Left ventricle myocardium inferior (tissue), 1 donor: ENCODE measurements around the gene LRRFIP2. TPM values are rescaled to one million over a fixed set of nuclear protein-coding genes. Genes with fewer than 3 reads are reported as not detected.
"Not testable (repeated sequence)": the region's sequence is repeated elsewhere in the genome, so short reads cannot be mapped to it uniquely, and the experiment has no call there.

Experiments
- DNase-seq: peaks from one replicate; pipeline ENCODE4 v3.0.0-alpha.2; 2020
- H3K27ac ChIP-seq: fragments of 200-600 bp; replicated peaks from 2 replicates; pipeline ENCODE4 v1.8.0; 2021
- H3K27me3 ChIP-seq: fragments of 200-600 bp; 2 replicates; pipeline ENCODE4 v1.8.0; 2021; ENCODE audit warnings: low read depth
- H3K36me3 ChIP-seq: fragments of 200-600 bp; 2 replicates; pipeline ENCODE4 v1.8.0; 2021
- H3K4me1 ChIP-seq: fragments of 200-600 bp; 2 replicates; pipeline ENCODE4 v1.8.0; 2021
- H3K4me3 ChIP-seq: fragments of 200-600 bp; 2 replicates; pipeline ENCODE4 v1.8.0; 2021; ENCODE audit warnings: mild to moderate bottlenecking, moderate library complexity
- H3K9me3 ChIP-seq: fragments of 200-600 bp; replicated peaks from 2 replicates; pipeline ENCODE4 v1.8.0; 2021
- intact Hi-C: fragments of 100-400 bp; cut with micrococcal nuclease; formaldehyde crosslinking; loops from one replicate; pipeline ENCODE4 v1.11.0; 2022
- total RNA-seq: library from RNA; stranded (reverse); fragmentation: NEBNext Ultra II Directional; extraction: Animal tissue kit (Norgen Biotek cat#: 25700); gene quantifications from one replicate; pipeline ENCODE4 v1.2.1, GENCODE V29; 2021
- TF ChIP-seq, protein P1 (sequence below): fragments of 200-600 bp; IDR thresholded peaks from 2 replicates; pipeline ENCODE4 v1.8.0; 2021; ENCODE audit warnings: antibody characterized with exemption, mild to moderate bottlenecking, borderline replicate concordance
- donor health status: DM: no; HTN: yes; CAD: no; lungs with severe emphysema.

Gene LRRFIP2
- total RNA-seq, 1 donor from 2014 or later, result 155 TPM

DNA sequence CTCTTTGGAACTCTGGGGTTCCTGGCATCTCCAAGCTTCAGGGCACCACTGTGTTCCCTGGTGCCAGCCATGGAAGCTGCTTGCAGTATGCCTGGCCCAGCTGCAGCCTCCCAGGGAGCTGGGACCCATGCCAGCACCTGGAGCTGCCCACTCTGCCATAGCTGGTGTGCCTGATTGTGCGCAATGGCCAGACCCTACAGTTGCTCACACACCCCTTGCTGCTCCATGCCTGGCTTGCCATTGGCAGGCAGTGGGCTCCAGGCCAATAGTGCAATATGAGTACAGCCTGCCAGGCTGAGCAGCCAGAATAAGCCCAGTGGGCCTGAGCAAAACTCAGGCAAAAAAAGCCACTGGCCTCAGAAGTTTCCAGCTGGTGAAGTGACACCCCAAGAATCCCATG lies 43.8 kb upstream of the LRRFIP2 start:
- Histone ChIP-seq H3K4me3 (no peak overlapping the region), H3K27ac (no peak overlapping the region), H3K27me3 (no peaks in the 10 kb centered on the region), H3K9me3 (no peaks in the 10 kb centered on the region), H3K4me1 (no peaks in the 10 kb centered on the region), H3K36me3 (no peaks in the 10 kb centered on the region)
- TF ChIP-seq, protein P1, sequence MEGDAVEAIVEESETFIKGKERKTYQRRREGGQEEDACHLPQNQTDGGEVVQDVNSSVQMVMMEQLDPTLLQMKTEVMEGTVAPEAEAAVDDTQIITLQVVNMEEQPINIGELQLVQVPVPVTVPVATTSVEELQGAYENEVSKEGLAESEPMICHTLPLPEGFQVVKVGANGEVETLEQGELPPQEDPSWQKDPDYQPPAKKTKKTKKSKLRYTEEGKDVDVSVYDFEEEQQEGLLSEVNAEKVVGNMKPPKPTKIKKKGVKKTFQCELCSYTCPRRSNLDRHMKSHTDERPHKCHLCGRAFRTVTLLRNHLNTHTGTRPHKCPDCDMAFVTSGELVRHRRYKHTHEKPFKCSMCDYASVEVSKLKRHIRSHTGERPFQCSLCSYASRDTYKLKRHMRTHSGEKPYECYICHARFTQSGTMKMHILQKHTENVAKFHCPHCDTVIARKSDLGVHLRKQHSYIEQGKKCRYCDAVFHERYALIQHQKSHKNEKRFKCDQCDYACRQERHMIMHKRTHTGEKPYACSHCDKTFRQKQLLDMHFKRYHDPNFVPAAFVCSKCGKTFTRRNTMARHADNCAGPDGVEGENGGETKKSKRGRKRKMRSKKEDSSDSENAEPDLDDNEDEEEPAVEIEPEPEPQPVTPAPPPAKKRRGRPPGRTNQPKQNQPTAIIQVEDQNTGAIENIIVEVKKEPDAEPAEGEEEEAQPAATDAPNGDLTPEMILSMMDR, result no peak
- DNase-seq, result peak; percentile 44
- intact Hi-C loops, result no loop called here

DNA sequence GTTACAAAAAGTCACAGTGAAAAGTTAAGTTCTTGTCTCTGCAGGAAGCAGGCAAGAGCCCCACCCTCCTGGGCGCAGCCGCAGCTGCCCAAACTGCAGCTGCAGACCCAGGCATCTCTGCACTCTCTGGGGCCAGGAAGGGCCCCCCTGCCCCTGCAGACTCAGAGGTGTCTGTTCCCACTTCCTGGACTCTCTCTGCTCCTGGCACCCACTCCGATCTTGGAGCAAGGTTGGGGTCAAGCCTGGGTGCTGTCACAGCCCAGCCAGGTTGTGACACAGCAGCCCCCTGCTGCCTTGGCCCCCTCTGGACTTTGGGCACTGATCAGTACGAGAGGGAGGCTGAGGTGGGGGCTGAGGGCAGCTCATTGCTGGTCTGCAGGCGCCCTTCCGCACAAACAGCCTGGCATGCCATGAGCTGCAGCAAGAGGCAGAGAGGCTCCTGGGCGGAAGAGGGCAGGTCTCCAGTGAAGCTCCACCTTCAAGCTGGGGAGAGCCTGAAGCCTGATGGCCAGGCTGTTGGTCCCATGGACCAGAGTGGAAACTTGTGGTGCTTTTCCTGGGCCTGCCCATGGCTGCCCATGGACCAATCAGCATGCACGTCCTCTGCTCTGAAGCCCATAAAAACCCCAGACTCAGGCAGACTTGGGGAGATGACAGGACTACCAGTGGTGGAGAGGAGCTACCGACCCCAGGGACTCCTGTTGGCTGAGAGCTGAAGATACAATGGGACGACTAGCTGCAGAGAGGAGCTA lies 42.9 kb upstream of the LRRFIP2 start:
- Histone ChIP-seq H3K9me3 (no peaks in the 10 kb centered on the region), H3K27ac (no peak overlapping the region), H3K27me3 (no peaks in the 10 kb centered on the region), H3K4me1 (no peaks in the 10 kb centered on the region), H3K4me3 (no peak overlapping the region), H3K36me3 (no peaks in the 10 kb centered on the region)
- no peak for DNase-seq
- intact Hi-C loops, result no loop called here
- TF ChIP-seq, protein P1, result no peak

DNA sequence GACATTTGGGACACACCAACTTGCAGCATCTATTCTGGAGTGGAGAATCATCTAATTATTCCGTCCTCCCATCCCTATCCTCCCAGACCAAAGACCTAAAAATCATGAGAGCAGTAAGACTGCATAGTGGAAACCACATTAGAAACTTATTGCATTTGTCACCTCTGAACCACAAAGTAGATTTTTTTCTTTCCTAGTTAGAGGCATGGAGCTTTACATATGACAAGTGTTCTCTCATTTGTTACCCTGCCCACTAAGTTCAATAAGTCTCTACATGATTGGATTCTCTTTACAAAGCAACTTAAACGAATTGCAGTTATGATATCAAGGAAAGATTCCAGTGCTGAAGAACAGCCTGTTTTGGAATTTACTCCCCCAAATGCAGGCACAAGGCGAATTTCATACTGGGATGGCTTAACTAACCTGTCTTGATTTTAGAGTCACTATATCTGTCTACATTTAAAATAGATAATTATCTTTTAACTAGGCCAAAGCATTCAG lies 42.3 kb upstream of the LRRFIP2 start:
- no peaks in the 10 kb centered on the region for H3K36me3 ChIP-seq
- no peaks in the 10 kb centered on the region for H3K27me3 ChIP-seq
- H3K27ac ChIP-seq, result no peak overlapping the region
- peaks cover 2% of the 10 kb centered on the region for H3K9me3 ChIP-seq
- TF ChIP-seq, protein P1, result no peak
- intact Hi-C loops, result no loop called here
- DNase-seq, result no peak
- H3K4me1 ChIP-seq, result no peaks in the 10 kb centered on the region
- no peak overlapping the region for H3K4me3 ChIP-seq

DNA sequence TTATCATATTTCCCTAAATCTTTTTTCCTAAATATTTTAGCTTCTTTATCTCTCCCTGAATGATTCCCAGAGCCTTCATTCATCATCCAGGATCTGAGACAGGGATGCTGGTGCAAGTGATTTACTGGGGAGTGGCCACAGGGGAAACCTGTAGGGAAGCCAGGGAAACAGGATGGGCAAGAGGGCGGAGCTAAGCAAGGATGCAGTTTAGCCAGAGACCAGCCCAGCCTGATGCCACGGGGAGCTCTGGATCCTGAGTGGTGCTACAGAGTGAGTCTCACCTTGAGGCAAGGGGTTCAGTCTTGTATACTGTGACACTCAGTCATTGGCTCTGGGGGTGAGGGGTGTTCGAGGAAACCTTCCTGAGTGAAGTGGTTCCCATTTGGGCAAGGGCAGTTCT lies 39.7 kb upstream of the LRRFIP2 start:
- DNase-seq, result no peak
- no peak overlapping the region for H3K4me3 ChIP-seq
- peaks cover 11% of the 10 kb centered on the region for H3K4me1 ChIP-seq
- TF ChIP-seq, protein P1, result no peak
- H3K27ac ChIP-seq, result no peak overlapping the region
- H3K9me3 ChIP-seq, result peaks cover 5% of the 10 kb centered on the region
- intact Hi-C loops, result loop anchor here (5.0 kb wide), 1 partner anchor 192 kb away; no protein-coding TSS in a partner anchor
- H3K27me3 ChIP-seq, result no peaks in the 10 kb centered on the region
- no peaks in the 10 kb centered on the region for H3K36me3 ChIP-seq

DNA sequence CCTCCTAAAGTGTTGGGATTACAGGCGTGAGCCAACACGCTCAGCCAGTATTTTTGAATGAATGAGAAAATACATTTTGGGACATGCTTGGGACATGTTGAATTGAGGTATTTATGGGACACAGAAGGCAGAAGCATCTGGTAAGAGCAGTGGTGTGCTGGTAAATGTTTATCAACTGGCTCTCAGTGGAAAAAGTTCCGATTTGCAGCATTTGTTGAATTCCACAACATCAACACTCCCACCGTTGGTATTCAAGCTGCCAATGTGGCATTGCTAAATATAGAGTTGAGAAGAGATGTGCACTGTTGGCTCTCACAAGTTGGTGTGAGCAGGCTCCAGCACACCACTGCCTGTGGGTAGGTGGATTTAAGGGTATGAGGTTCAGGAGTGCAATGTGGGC lies 35.8 kb upstream of the LRRFIP2 start:
- intact Hi-C loops, result loop anchor here (5.0 kb wide), 1 partner anchor 188 kb away; no protein-coding TSS in a partner anchor
- Histone ChIP-seq H3K9me3 (peaks cover 5% of the 10 kb centered on the region), H3K36me3 (peaks cover 8% of the 10 kb centered on the region), H3K4me3 (no peak overlapping the region), H3K4me1 (peaks cover 11% of the 10 kb centered on the region), H3K27me3 (no peaks in the 10 kb centered on the region), H3K27ac (peak overlapping the region; percentile 30)
- TF ChIP-seq, protein P1, result no peak
- no peak for DNase-seq

DNA sequence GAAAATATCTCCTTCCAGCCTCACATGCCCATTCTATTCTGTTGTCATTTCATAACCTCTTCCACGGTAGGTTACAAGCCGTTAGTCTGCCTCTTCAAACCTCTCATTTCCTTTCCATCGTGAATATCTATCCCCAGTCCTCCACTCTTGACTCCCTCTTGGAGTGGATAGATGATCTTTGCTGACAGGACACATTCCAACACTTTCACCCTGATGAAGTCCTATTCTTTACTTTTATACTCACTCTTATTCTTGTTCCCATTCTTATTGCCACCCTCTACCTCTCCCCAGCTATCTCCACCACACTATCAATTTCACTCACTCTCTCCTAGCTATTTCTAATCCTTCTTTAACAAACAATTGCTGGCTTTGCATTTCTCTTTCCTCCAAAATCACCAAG lies 34.2 kb upstream of the LRRFIP2 start:
- not testable (repeated sequence) for H3K27me3 ChIP-seq, H3K27ac ChIP-seq

DNA sequence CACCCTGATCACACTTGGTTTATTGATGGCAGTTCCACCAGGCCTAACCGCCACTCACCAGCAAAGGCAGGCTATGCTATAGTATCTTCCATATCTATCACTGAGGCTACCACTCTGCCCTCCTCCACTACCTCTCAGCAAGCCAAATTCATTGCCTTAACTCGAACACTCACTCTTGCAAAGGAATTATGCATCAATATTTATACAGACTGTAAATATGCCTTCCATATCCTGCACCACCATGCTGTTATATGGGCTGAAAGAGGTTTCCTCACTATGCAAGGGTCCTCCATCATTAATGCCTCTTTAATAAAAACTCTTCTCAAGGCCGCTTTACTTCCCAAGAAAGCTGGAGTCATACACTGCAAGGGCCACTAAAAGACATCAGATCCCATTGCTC lies 33.6 kb upstream of the LRRFIP2 start:
- H3K36me3 ChIP-seq, H3K9me3 ChIP-seq, H3K27ac ChIP-seq, intact Hi-C loops, DNase-seq, H3K27me3 ChIP-seq, H3K4me3 ChIP-seq: not testable (repeated sequence)
- peaks cover 11% of the 10 kb centered on the region for H3K4me1 ChIP-seq

More for the DNA sequence above, 34.2 kb upstream of the LRRFIP2 start:
- intact Hi-C loops, DNase-seq, H3K4me3 ChIP-seq, H3K36me3 ChIP-seq, H3K9me3 ChIP-seq: not testable (repeated sequence)
- peaks cover 11% of the 10 kb centered on the region for H3K4me1 ChIP-seq

DNA sequence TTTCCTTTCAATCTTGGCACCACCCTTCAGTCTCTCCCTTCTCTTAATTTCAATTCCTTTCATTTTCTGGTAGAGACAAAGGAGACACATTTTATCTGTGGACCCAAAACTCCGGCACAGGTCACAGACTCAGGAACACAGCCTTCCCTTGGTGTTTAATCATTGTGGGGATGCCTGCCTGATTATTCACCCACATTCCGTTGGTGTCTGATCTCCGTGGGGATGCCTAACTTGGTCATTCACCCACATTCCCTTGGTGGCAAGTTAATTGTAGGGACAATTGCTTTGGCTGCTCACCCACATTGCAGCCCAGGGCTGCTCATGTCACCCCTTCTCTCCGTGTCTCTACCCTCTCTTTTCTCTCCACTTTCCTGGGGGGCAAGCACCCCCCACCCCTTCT lies 31.7 kb upstream of the LRRFIP2 start:
- H3K27me3 ChIP-seq, H3K9me3 ChIP-seq, H3K27ac ChIP-seq, DNase-seq, intact Hi-C loops, H3K4me3 ChIP-seq, H3K36me3 ChIP-seq: not testable (repeated sequence)
- peaks cover 11% of the 10 kb centered on the region for H3K4me1 ChIP-seq
